Measurements from ENCODE around the gene SKIDA1. TPM values are rescaled to one million over a fixed set of nuclear protein-coding genes. Genes with fewer than 3 reads are reported as not detected.
A peak's percentile ranks its signal among the peaks of the same experiment; 100 is the strongest.

SKIDA1 gene
- total RNA-seq, 1 donor from 2014 or later = under 0.01 TPM

GRCh38 chr10:21511946-21512572, 13.4 kb downstream of the SKIDA1 start:
- H3K4me3 ChIP-seq (ENCODE audit: low read depth, low read length) = no peak overlapping the region
- FAIRE-seq (no peak), DNase-seq (ENCODE audit: low read depth) (no peak)
- no peaks in the 10 kb centered on the region for H3K27me3 ChIP-seq (ENCODE audit: control insufficient read depth, insufficient read depth, low read length)
- no peaks in the 10 kb centered on the region for H3K36me3 ChIP-seq (ENCODE audit: control insufficient read depth, insufficient read depth, low read length)
- TF ChIP-seq, protein P1, sequence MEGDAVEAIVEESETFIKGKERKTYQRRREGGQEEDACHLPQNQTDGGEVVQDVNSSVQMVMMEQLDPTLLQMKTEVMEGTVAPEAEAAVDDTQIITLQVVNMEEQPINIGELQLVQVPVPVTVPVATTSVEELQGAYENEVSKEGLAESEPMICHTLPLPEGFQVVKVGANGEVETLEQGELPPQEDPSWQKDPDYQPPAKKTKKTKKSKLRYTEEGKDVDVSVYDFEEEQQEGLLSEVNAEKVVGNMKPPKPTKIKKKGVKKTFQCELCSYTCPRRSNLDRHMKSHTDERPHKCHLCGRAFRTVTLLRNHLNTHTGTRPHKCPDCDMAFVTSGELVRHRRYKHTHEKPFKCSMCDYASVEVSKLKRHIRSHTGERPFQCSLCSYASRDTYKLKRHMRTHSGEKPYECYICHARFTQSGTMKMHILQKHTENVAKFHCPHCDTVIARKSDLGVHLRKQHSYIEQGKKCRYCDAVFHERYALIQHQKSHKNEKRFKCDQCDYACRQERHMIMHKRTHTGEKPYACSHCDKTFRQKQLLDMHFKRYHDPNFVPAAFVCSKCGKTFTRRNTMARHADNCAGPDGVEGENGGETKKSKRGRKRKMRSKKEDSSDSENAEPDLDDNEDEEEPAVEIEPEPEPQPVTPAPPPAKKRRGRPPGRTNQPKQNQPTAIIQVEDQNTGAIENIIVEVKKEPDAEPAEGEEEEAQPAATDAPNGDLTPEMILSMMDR (IDR thresholded peaks at IDR 0.05; ENCODE audit: insufficient read depth, low read length, severe bottlenecking) = no peak

DNA sequence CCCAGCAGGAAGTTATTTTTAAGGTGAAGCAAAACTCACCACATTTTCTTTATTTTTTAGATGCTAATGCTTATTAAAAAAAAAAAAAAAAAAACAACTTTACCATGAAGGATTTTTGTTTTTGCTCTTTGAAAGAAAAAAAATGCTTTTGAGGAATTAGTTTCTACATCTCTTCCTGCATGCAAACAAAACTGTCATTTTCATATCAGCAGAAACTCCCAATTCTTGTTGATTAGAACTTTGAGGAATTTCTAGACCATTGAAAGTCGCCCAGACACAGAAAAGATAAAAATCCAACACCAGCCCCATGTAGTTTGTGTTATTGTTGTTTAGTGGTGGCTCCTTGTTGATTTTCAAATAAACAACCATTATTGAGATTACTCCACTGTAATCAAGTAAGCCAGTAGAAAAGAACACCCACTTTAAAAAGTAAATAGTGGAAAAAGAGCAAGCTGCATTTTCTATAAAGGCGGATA, 14.3 kb downstream of the SKIDA1 start:
- Histone ChIP-seq H3K4me3 (ENCODE audit: low read depth, low read length) (no peak overlapping the region), H3K36me3 (ENCODE audit: control insufficient read depth, insufficient read depth, low read length) (no peaks in the 10 kb centered on the region), H3K27me3 (ENCODE audit: control insufficient read depth, insufficient read depth, low read length) (no peaks in the 10 kb centered on the region)
- TF ChIP-seq, protein P1 (IDR thresholded peaks at IDR 0.05; ENCODE audit: insufficient read depth, low read length, severe bottlenecking) = no peak
- FAIRE-seq = no peak
- DNase-seq (ENCODE audit: low read depth) = no peak

GRCh38 chr10:21510241-21511094, 15.0 kb downstream of the SKIDA1 start:
- Histone ChIP-seq H3K4me3 (ENCODE audit: low read depth, low read length) (peak overlapping the region; percentile 11), H3K27me3 (ENCODE audit: control insufficient read depth, insufficient read depth, low read length) (no peaks in the 10 kb centered on the region), H3K36me3 (ENCODE audit: control insufficient read depth, insufficient read depth, low read length) (no peaks in the 10 kb centered on the region)
- DNase-seq (ENCODE audit: low read depth) = no peak
- FAIRE-seq = no peak
- TF ChIP-seq, protein P1 (IDR thresholded peaks at IDR 0.05; ENCODE audit: insufficient read depth, low read length, severe bottlenecking) = no peak

DNA sequence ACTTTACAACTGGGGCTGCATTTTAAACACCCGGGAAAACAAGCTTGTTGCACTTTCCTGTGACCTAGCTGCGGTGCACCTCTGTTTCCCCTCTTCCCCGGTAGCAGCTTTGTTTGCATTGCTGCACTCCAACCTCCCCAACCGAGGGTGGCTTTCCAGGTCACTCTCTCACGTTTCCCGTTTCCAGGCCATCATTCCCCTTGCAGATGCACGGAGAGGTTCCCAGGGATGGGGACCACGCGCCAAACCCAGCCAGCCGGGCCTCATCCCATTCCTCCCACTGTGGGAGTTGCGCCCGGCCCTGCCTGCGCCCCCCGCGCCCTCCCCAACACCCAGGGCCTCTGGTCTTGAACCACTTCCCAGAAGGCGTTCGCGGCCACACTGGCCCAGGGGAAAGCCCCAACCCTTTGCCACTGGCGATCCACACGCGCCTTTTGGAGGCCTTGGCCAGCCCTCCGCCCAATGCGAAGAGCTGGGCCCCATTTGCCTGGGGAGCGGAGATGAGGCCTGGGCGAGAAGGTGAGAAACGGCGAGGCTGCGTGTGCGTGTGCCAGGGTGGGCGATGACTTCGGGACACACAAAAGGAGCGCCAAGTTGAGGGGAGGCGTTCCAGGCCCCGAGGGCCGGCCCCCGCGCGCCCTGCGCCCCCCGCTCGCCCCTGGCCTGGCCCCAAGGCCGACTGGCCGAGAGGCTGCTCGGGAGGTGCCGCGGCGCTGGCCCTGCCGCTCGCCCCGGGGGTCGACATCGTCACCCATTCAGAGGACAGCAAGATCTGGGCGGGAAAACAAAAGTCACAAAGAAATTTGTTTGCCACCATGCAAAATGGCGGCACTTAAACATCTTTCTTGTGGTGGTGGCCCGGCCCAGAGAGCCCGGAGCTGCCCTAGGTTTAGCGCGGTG, 15.9 kb downstream of the SKIDA1 start:
- no peak for FAIRE-seq
- Histone ChIP-seq H3K36me3 (ENCODE audit: control insufficient read depth, insufficient read depth, low read length) (no peaks in the 10 kb centered on the region), H3K4me3 (ENCODE audit: low read depth, low read length) (peak overlapping the region; percentile 11), H3K27me3 (ENCODE audit: control insufficient read depth, insufficient read depth, low read length) (no peaks in the 10 kb centered on the region)
- no peak for DNase-seq (ENCODE audit: low read depth)
- TF ChIP-seq, protein P1 (IDR thresholded peaks at IDR 0.05; ENCODE audit: insufficient read depth, low read length, severe bottlenecking) = no peak

DNA sequence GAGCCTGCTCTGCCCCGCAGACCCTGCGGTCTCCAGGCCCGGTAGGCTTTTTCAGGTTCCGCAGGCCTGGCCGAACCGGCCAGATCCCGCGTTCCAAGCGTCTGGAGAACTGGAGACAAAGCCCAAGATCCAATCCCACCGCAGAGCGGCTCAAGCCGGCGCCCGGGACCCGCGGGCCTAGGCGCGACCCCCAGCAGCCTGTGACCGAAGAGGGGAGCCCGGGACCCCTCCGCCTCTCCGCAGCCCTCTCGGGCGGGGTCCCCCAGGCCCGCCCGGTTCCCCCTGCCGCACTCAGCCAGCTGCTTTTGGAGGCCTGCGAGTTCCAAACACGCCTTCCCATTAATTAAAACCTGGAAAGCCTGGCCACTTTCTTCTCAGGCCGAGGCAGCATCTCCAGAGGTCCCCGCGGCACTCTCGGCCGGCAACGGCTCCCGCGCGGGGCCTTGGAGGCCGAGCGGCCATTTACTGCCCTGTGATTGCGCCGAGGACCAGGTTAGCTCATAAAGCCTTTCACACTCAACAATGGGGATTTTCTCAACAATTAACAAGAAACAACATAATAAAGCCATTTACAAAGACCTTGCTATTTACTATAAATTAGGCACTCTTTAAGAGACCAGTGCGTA, 16.7 kb downstream of the SKIDA1 start:
- DNase-seq (ENCODE audit: low read depth) (no peak), FAIRE-seq (no peak)
- Histone ChIP-seq H3K4me3 (ENCODE audit: low read depth, low read length) (no peak overlapping the region), H3K27me3 (ENCODE audit: control insufficient read depth, insufficient read depth, low read length) (no peaks in the 10 kb centered on the region), H3K36me3 (ENCODE audit: control insufficient read depth, insufficient read depth, low read length) (no peaks in the 10 kb centered on the region)
- TF ChIP-seq, protein P1 (IDR thresholded peaks at IDR 0.05; ENCODE audit: insufficient read depth, low read length, severe bottlenecking) = no peak

Data from bronchial epithelial cell (primary cell).